Measurements from ENCODE around the gene ATP2A1.

Gene ATP2A1

DNA sequence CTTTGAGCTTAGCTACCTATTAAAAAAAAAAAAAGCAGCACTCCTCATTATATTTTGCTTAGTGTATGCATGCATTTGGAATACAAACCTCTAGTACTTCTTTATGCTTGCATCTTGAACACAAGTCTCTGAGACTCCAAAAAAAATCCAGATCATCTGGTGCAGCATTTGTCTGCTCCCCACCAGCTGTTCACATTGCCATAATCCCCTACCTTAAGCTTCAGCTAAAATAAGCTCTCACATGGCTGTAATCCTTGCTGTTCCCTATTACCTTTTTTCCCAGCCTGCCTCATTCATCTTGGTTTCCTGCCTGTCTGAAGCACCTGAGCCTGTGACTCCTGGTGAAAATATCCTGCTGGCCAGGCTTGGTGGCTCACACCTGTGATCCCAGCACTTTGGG lies 65.0 kb downstream of the ATP2A1 start:
- no peak overlapping the region for H3K4me3 ChIP-seq (replicated peaks; ENCODE audit: low read depth, low read length)
- DNase-seq (ENCODE audit: low read depth) = no peak
- TF ChIP-seq, protein P1, sequence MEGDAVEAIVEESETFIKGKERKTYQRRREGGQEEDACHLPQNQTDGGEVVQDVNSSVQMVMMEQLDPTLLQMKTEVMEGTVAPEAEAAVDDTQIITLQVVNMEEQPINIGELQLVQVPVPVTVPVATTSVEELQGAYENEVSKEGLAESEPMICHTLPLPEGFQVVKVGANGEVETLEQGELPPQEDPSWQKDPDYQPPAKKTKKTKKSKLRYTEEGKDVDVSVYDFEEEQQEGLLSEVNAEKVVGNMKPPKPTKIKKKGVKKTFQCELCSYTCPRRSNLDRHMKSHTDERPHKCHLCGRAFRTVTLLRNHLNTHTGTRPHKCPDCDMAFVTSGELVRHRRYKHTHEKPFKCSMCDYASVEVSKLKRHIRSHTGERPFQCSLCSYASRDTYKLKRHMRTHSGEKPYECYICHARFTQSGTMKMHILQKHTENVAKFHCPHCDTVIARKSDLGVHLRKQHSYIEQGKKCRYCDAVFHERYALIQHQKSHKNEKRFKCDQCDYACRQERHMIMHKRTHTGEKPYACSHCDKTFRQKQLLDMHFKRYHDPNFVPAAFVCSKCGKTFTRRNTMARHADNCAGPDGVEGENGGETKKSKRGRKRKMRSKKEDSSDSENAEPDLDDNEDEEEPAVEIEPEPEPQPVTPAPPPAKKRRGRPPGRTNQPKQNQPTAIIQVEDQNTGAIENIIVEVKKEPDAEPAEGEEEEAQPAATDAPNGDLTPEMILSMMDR (IDR thresholded peaks at IDR 0.05; ENCODE audit: low read length, missing control alignments) = no peak

DNA sequence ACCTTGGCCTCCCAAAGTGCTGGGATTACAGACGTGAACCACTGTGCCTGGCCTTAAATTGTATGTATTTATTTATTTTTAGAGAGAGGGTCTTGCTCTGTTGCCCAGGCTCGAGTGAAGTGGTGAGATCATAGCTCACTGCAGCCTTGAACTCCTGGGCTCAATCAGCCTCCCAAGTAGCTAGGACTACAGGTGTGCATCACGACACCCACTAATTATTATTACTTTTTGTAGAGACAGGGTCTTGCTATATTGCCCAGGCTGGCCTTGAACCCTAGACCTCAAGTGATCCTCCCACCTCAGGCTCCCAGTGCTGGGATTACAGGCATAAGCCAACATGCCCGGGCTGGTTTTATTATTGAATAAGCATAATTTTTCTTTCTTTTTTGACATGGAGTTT lies 68.4 kb downstream of the ATP2A1 start:
- no peak overlapping the region for H3K4me3 ChIP-seq (replicated peaks; ENCODE audit: low read depth, low read length)
- no peak for DNase-seq (ENCODE audit: low read depth)
- TF ChIP-seq, protein P1 (IDR thresholded peaks at IDR 0.05; ENCODE audit: low read length, missing control alignments) = no peak

DNA sequence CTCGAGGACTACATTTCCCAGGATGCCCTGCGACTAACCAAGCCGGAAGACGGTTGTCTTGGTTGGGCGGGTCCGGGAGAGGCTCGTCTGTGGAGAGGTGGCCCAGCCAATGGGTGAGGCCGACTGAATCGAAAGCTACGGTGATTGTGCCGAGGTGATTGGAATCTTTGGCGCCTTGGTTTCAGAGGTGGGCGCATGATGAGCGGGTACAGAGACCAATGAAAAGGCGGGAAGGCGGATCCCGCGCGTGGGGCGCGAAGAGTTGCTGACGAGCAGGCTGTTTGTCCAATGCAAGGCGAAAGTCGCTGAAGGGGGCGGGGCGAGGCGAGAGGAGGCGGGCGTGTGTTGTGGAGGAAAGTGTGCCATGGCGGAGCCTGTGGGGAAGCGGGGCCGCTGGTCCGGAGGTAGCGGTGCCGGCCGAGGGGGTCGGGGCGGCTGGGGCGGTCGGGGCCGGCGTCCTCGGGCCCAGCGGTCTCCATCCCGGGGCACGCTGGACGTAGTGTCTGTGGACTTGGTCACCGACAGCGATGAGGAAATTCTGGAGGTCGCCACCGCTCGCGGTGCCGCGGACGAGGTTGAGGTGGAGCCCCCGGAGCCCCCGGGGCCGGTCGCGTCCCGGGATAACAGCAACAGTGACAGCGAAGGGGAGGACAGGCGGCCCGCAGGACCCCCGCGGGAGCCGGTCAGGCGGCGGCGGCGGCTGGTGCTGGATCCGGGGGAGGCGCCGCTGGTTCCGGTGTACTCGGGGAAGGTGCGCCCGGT lies 72.5 kb downstream of the ATP2A1 start, which contains the start of gene NFATC2IP:
TSS of gene NFATC2IP (plus strand) at position 290 of the 762 bp plus-strand sequence. CDS start at position 365, 75 bp downstream.
- DNase-seq (ENCODE audit: low read depth) = peak; percentile 100
- TF ChIP-seq, protein P1 (IDR thresholded peaks at IDR 0.05; ENCODE audit: low read length, missing control alignments) = no peak
- H3K4me3 ChIP-seq (replicated peaks; ENCODE audit: low read depth, low read length) = peak within 1 kb of the TSS; percentile 80

DNA sequence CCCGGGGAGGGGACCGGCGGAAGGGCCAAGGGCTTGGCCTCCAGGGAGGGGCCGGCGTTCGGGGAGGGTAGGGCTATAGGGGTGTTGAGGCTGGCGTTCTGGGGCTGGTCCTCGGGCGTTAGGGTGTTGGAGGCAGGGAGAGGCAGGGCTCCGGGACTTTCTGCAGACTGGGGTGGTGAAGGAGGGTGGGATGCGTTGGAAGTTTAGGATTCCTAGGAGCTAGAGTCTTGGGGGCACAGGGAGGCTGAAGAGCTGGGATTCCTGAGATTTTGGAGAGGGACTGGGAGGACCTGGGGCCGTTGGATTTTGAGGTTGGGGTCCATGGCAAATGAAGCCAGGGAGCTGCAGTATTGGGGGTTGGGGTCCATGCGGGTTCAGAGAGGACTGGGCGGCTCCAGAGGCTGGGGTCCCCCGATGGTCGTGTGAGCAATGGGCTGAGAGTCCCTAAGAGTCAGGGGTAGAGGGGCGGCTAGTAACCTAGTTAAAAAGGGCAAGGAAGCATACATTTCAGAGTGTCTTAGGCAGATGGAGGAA lies 73.2 kb downstream of the ATP2A1 start:
- peak overlapping the region; percentile 80 for H3K4me3 ChIP-seq (replicated peaks; ENCODE audit: low read depth, low read length)
- DNase-seq (ENCODE audit: low read depth) = no peak
- TF ChIP-seq, protein P1 (IDR thresholded peaks at IDR 0.05; ENCODE audit: low read length, missing control alignments) = no peak
